Tibial artery (tissue), 4 donors: ENCODE results near the gene HIGD1C.

Source experiments
- DNase-seq, 2 donors: peaks; one replicate each; pipeline ENCODE4 v3.0.0-alpha.2; 2019
- H3K27ac ChIP-seq, 2 donors: fragments of 200-600 bp; sonication (generic) in 1 of 2; 1 replicate in 1 of 2; 2 replicates in 1 of 2; pipeline ENCODE4 v1.5.1; 2018 to 2019; ENCODE audit warnings: mild to moderate bottlenecking in 1 of 2
- H3K27me3 ChIP-seq, 2 donors: fragments of 200-600 bp; sonication (generic) in 1 of 2; one replicate each; pipeline versions ENCODE4 v1.5.1 to v1.6.0; 2016 to 2019
- H3K36me3 ChIP-seq, 3 donors: fragments of 200-600 bp; sonication (generic) in 2 of 3; one replicate each; pipeline ENCODE4 v1.5.1; 2016 to 2019; ENCODE audit warnings: mild to moderate bottlenecking in 2 of 3
- H3K4me1 ChIP-seq, 4 donors: fragments of 200-600 bp; sonication (generic) in 2 of 4; 1 replicate in 3 of 4; 2 replicates in 1 of 4; pipeline ENCODE4 v1.5.1; 2016 to 2019
- H3K4me3 ChIP-seq, 2 donors: fragments of 200-600 bp; sonication (generic) in 1 of 2; 1 replicate in 1 of 2; 2 replicates in 1 of 2; pipeline ENCODE4 v1.5.1; 2018 to 2019; ENCODE audit warnings: mild to moderate bottlenecking in 2 of 2
- H3K9me3 ChIP-seq, 3 donors: fragments of 200-600 bp; sonication (generic) in 1 of 3; one replicate each; pipeline ENCODE4 v1.5.1; 2016 to 2019
- intact Hi-C: fragments of 100-400 bp; cut with DNase I; formaldehyde crosslinking; loops from one replicate; pipeline ENCODE4 v1.15.0; 2023; ENCODE audit warnings: low total_unique reads
- TF ChIP-seq, protein P1 (sequence below), 2 experiments: fragments of 200-600 bp in 1 of 2; fragments of 450-650 bp in 1 of 2; IDR thresholded peaks; one replicate each; pipeline ENCODE4 v1.5.1; 2017 to 2019; ENCODE audit warnings: antibody characterized with exemption in 2 of 2, mild to moderate bottlenecking in 1 of 2, moderate library complexity in 1 of 2

The HIGD1C gene

GRCh38 chr12:50980545-50980944, 28.2 kb downstream of the HIGD1C start:
- intact Hi-C loops: loop anchor here (5.0 kb wide), 1 partner anchor 53 kb away; a partner anchor contains a TSS
- no peak for DNase-seq
- no peak overlapping the region for H3K4me3 ChIP-seq
- H3K27ac ChIP-seq: no peak overlapping the region
- peaks cover 0 to 29% (median 19%) of the 10 kb centered on the region in 4 donors for H3K4me1 ChIP-seq
- H3K36me3 ChIP-seq: peaks cover 4 to 18% (median 8%) of the 10 kb centered on the region in 3 donors
- H3K9me3 ChIP-seq: no peaks in the 10 kb centered on the region
- no peaks in the 10 kb centered on the region for H3K27me3 ChIP-seq
- TF ChIP-seq, protein P1, sequence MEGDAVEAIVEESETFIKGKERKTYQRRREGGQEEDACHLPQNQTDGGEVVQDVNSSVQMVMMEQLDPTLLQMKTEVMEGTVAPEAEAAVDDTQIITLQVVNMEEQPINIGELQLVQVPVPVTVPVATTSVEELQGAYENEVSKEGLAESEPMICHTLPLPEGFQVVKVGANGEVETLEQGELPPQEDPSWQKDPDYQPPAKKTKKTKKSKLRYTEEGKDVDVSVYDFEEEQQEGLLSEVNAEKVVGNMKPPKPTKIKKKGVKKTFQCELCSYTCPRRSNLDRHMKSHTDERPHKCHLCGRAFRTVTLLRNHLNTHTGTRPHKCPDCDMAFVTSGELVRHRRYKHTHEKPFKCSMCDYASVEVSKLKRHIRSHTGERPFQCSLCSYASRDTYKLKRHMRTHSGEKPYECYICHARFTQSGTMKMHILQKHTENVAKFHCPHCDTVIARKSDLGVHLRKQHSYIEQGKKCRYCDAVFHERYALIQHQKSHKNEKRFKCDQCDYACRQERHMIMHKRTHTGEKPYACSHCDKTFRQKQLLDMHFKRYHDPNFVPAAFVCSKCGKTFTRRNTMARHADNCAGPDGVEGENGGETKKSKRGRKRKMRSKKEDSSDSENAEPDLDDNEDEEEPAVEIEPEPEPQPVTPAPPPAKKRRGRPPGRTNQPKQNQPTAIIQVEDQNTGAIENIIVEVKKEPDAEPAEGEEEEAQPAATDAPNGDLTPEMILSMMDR (IDR thresholded peaks at IDR 0.05): no peak

- peaks cover 4 to 18% (median 8%) of the 10 kb centered on the region in 3 donors for H3K36me3 ChIP-seq
- H3K4me3 ChIP-seq: no peak overlapping the region
- TF ChIP-seq, protein P1 (IDR thresholded peaks at IDR 0.05): no peak
- no peak for DNase-seq
- H3K27me3 ChIP-seq: no peaks in the 10 kb centered on the region
- intact Hi-C loops: loop anchor here (5.0 kb wide), 1 partner anchor 54 kb away; a partner anchor contains a TSS
- H3K9me3 ChIP-seq: no peaks in the 10 kb centered on the region
- H3K4me1 ChIP-seq: peaks cover 0 to 39% (median 24%) of the 10 kb centered on the region in 4 donors
- peak overlapping the region in 1 of 2 donors; percentile 73 for H3K27ac ChIP-seq
Measured at GRCh38 chr12:50981319-50982239, 29.2 kb downstream of the HIGD1C start.

DNA sequence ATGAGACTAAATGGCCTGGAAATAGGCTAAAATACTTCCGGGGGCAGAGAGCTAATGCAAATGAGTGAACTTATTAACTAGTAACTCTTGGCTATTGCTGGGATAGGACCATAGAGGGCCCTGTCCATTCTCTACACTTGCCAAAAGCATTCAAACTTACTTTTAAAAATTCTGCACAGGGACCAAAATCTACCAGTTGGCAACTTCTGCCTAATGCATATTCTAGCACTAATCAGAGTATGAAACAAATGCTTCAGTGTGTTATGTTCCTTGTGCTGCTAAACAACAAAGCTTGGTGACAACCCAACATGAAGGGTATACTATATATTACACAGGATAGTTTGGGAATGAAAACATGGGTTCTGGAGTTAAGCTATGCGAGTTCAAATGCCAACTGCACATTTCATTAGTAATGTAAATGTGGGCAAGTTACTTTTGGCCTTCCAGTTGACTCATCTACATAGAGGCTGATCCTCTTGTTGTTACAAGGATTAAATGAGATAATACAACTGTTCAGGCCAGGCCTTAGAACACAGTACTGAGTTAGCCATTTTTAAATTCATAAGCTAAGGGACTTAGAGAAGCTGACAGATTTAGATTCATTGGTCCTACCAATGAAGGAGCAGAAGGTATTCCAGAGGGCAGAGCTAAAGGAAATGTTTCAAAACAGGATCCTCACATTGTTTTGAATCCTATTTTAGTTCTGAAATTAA, 32.4 kb downstream of the HIGD1C start:
- no peak for DNase-seq
- Histone ChIP-seq H3K36me3 (peaks cover 6 to 26% (median 18%) of the 10 kb centered on the region in 3 donors), H3K27ac (peak overlapping the region; percentile 73 to 77), H3K4me1 (peaks cover 0 to 45% (median 26%) of the 10 kb centered on the region in 4 donors), H3K27me3 (no peaks in the 10 kb centered on the region), H3K9me3 (no peaks in the 10 kb centered on the region), H3K4me3 (no peak overlapping the region)
- TF ChIP-seq, protein P1 (IDR thresholded peaks at IDR 0.05): no peak
- intact Hi-C loops: loop anchor here (5.0 kb wide), 1 partner anchor 57 kb away; a partner anchor contains a TSS

DNA sequence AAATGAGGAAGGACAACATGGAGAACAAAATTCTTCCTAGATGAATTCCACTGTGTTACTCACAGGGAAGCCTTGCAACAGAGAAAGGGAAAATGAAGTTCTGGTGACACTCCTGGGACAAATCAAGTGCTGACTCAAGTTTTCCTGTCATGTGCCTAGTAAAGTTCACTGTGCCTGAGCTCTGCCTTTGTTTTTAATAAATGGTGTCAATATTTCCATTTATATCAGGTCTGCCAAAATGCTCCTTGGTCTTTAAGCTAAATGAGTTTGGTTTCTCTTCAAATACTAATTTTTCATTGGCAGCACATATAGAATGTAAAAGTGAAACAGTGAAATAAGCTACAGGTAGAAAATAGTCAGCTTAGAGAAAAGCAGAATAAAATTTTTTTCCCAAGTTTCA, 33.0 kb downstream of the HIGD1C start:
- TF ChIP-seq, protein P1 (IDR thresholded peaks at IDR 0.05): no peak
- DNase-seq: peak in 1 of 2 donors; percentile 67
- H3K9me3 ChIP-seq: no peaks in the 10 kb centered on the region
- intact Hi-C loops: no loop called here
- H3K4me3 ChIP-seq: no peak overlapping the region
- H3K36me3 ChIP-seq: peaks cover 11 to 26% (median 14%) of the 10 kb centered on the region in 3 donors
- peaks cover 0 to 45% (median 26%) of the 10 kb centered on the region in 4 donors for H3K4me1 ChIP-seq
- peak overlapping the region; percentile 73 to 77 for H3K27ac ChIP-seq
- H3K27me3 ChIP-seq: no peaks in the 10 kb centered on the region

DNA sequence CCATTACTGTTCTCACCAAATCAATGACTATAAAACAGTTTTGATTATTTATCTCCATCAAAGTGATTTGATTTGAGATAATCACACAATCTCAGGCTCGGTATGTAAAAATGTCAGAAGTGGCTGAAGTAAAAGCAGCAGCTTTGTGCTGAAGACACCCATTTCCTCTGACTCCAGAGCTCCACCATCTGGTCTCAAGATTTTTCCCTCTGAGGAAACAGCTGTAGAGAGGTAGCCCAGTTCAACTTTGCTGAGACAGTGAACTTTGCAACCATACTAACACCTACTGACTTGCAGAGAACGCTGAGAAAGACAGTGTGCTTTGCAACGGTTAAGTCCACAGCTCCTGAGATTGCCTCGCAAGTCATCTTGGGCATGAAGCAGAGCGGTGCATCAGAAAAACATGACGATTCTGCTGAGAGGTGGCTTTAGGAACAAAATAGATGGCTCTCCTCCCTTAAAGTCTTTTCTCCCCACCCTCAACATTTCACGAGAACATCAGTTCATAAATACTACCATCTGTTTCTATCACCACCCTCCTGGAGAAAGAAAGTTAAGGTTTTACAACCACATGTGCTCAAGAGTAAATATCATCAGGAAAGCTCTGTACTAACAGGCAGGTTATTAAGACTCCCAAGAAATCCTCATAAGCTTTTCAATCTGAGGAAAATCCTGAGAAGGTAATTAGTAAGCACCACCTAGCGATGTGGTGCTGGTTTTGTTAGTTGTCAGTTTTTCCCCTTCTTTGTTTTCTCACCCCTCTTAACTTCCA, 34.8 kb downstream of the HIGD1C start:
- H3K27me3 ChIP-seq: no peaks in the 10 kb centered on the region
- DNase-seq: peak in 1 of 2 donors; percentile 45
- peaks cover 0 to 45% (median 26%) of the 10 kb centered on the region in 4 donors for H3K4me1 ChIP-seq
- peak overlapping the region; percentile 73 to 77 for H3K27ac ChIP-seq
- peaks cover 26 to 44% (median 31%) of the 10 kb centered on the region in 3 donors for H3K36me3 ChIP-seq
- H3K4me3 ChIP-seq: no peak overlapping the region
- intact Hi-C loops: loop anchor here (2.0 kb wide), 1 partner anchor 160 kb away; no protein-coding TSS in a partner anchor
- TF ChIP-seq, protein P1 (IDR thresholded peaks at IDR 0.05): peak; percentile 45 to 61
- H3K9me3 ChIP-seq: no peaks in the 10 kb centered on the region
